ENCODE results near the gene SLC34A2. TPM values are rescaled to one million over a fixed set of nuclear protein-coding genes. Genes with fewer than 3 reads are reported as not detected.
A peak's percentile ranks its signal among the peaks of the same experiment; 100 is the strongest.

SLC34A2 gene
- total RNA-seq, 3 donors from 2014 or later: 0.19 to 0.35 TPM; not detected in 1

DNA sequence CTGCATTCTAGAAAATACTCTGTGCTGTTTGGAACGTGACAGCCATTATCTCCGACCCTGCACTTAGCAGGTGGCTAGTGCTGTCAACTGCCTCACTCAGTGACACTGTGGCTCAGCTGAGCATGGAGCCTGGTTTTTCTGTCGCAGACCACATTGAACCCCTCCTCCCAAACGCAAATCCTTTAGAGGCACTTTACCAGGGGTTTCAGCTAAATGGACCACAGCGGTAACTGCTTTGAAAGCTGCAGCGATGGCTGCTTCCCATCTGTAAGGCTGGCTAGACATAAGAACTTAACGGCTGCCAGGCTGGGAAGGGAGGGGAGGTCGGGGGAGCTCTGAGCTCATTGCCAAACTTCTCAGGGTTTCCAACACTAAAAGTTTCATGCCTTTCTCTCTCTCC is 8.1 kb downstream of the SLC34A2 start:
- DNase-seq: no peak
- no peak overlapping the region for H3K4me3 ChIP-seq
- no peaks in the 10 kb centered on the region for H3K36me3 ChIP-seq (ENCODE audit: low read depth)
- no peak for ATAC-seq
- TF ChIP-seq, protein P1, sequence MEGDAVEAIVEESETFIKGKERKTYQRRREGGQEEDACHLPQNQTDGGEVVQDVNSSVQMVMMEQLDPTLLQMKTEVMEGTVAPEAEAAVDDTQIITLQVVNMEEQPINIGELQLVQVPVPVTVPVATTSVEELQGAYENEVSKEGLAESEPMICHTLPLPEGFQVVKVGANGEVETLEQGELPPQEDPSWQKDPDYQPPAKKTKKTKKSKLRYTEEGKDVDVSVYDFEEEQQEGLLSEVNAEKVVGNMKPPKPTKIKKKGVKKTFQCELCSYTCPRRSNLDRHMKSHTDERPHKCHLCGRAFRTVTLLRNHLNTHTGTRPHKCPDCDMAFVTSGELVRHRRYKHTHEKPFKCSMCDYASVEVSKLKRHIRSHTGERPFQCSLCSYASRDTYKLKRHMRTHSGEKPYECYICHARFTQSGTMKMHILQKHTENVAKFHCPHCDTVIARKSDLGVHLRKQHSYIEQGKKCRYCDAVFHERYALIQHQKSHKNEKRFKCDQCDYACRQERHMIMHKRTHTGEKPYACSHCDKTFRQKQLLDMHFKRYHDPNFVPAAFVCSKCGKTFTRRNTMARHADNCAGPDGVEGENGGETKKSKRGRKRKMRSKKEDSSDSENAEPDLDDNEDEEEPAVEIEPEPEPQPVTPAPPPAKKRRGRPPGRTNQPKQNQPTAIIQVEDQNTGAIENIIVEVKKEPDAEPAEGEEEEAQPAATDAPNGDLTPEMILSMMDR (IDR thresholded peaks at IDR 0.05): no peak
- intact Hi-C loops (cut with DNase I, micrococcal nuclease): no loop called here
- no peaks in the 10 kb centered on the region for H3K4me1 ChIP-seq (ENCODE audit: low read depth)
- no peaks in the 10 kb centered on the region for H3K9me3 ChIP-seq

DNA sequence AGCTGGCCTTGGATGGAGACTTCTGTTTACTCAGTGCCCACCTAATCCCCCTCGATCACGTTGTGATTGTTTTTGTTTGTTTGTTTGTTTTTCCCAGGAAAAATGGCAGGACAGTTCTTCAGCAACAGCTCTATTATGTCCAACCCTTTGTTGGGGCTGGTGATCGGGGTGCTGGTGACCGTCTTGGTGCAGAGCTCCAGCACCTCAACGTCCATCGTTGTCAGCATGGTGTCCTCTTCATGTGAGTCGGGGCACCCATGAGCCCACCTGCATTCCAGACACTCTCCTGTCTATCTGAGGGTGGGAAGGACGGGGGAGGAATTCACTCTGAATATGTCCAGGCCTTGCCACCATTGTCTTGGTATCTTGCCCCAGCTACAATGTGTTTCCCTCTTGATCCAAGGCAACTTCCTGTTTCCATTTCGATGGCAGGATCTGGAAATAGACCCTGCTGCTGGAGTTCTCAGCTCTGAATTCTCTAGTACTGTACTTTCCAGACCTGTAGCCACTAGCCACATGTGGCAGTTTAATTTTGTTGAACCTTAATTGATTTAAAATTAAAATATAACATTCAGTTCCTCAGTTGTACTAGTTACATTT is 10.5 kb downstream of the SLC34A2 start:
- H3K9me3 ChIP-seq: no peaks in the 10 kb centered on the region
- no peak for ATAC-seq

DNA sequence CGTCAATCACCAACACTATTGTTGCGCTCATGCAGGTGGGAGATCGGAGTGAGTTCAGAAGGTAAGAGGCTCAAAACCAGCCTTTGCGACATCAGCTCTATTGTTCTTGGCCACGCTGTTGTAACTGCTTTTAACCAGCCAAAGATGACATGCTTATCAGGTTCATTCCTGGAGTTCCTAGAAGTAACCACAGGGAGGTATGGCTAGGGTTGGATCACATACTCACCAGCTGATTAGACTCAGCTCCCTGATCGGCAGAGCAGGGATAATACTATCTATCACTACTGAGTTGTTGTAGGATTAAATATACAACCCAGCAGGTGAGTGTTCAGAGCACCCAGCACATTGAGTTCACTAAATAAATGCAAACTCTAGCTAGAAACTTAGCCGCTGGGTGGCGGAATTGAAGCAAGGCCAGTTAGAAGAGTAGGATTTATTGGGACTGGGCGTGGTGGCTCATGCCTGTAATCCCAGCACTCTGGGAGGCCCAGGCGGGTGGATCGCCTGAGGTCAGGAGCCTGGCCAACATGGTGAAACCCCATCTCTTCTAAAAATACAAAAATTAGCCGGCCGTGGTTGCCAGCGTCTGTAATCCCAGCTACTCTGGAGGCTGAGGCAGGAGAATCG is 12.4 kb downstream of the SLC34A2 start:
- Histone ChIP-seq H3K36me3 (ENCODE audit: low read depth) (no peaks in the 10 kb centered on the region), H3K4me3 (no peak overlapping the region), H3K4me1 (ENCODE audit: low read depth) (no peaks in the 10 kb centered on the region), H3K9me3 (no peaks in the 10 kb centered on the region)
- peak in 1 of 3 donors; percentile 55 for DNase-seq
- intact Hi-C loops (cut with DNase I, micrococcal nuclease): no loop called here
- TF ChIP-seq, protein P1 (IDR thresholded peaks at IDR 0.05): no peak
- peak; percentile 50 for ATAC-seq

More for the DNA sequence above, 10.5 kb downstream of the SLC34A2 start:
- Histone ChIP-seq H3K4me1 (ENCODE audit: low read depth) (no peaks in the 10 kb centered on the region), H3K4me3 (no peak overlapping the region), H3K36me3 (ENCODE audit: low read depth) (no peaks in the 10 kb centered on the region)
- TF ChIP-seq, protein P1 (IDR thresholded peaks at IDR 0.05): no peak
- intact Hi-C loops (cut with DNase I, micrococcal nuclease): no loop called here
- no peak for DNase-seq

DNA sequence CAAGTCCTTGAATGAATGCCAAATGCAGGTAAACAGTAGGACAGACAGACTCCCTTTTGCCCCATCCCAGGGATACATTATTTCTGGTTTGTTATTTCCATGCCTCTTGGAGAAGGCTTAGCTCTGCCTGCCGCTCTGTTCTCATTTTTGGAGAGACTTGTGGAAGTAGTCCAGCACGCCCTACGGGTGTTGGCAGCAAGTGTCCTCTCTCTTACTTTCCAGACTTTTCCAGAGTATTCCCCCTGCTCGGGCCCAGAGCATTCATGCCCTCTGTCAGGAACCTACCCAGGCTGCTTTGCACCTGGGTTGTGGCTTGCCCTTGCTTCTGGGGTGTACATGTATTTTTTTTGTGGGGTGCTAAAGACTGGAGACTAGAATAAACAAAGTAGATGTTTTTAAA is 15.3 kb downstream of the SLC34A2 start:
- no peak for DNase-seq
- Histone ChIP-seq H3K4me1 (ENCODE audit: low read depth) (no peaks in the 10 kb centered on the region), H3K9me3 (no peaks in the 10 kb centered on the region), H3K4me3 (no peak overlapping the region), H3K36me3 (ENCODE audit: low read depth) (no peaks in the 10 kb centered on the region)
- intact Hi-C loops (cut with DNase I, micrococcal nuclease): no loop called here
- TF ChIP-seq, protein P1 (IDR thresholded peaks at IDR 0.05): no peak
- no peak for ATAC-seq

DNA sequence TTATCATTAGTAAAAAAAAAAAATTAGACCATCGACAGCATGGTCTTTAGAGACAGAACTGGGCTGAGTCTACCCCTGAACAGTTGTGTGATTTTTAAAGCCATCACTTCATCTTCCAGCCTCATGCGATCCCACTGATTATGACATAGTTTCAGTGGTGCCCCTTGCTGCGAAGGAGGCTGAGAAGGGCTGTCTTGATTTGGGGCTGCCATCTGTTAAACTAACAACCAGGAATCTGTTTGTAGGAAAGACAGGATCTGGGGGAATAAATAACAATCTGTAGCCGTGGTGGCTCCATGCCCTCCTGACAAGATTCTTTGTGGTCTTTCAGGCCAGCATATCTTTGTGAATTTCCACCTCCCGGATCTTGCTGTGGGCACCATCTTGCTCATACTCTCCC is 17.1 kb downstream of the SLC34A2 start:
- H3K36me3 ChIP-seq (ENCODE audit: low read depth): no peaks in the 10 kb centered on the region
- H3K4me3 ChIP-seq: no peak overlapping the region
- intact Hi-C loops (cut with DNase I, micrococcal nuclease): no loop called here
- DNase-seq (no peak), ATAC-seq (no peak)
- TF ChIP-seq, protein P1 (IDR thresholded peaks at IDR 0.05): no peak
- H3K9me3 ChIP-seq: no peaks in the 10 kb centered on the region
- no peaks in the 10 kb centered on the region for H3K4me1 ChIP-seq (ENCODE audit: low read depth)
